GM12874 (cell line): ENCODE data around the gene TPRA1.

ENCODE experiments used
- TF ChIP-seq, protein P1 (sequence below): IDR thresholded peaks from 2 replicates; pipeline ENCODE4 v1.5.1; 2011; ENCODE audit warnings: low read depth, mild to moderate bottlenecking, control low read depth, low read length, moderate library complexity; ENCODE audit not compliant: insufficient read depth

TPRA1 gene

DNA sequence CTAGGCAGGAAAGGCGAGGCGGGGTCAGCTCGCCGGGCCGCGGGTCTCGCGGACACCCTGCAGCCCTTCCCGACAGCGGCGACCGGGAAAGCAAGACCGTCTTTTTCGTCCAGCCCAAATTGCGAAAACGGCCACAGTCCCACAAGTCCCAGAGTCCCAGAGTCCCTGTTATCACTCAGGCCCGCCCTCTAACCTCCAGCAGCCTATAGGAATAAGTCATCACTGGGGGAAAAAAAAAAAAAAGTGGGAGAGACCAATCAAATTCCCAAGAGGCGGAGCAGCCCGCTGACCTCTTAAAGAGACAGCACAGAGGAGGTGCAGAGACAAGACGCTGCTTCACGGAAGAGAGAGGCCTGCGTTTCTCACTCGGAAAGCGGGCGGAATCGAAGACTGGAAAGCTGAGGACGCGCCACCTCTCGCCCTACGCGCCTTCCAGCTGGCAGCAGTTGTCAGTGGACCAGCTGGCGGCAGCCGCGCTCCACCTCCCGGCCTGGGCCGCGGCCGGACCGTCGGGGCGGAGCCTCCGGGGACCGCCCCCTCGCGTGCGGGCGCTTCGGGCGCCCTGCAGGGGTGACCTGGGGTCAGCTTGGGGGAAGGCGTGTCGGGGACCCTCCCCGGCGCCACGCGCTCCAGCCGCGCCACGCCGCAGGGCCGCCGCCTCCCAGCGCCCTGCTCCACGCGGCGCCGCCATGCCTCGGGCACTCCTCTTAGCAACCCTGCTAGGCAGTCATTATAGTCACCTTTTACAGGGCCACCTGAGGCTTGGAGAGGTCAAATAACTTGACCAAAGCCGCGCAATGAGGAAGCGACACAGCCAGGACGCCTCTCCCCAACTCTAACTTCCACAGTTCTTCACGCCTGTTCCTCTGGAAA lies at the start of gene TPRA1:
Gene TPRA1 (minus strand): TSS at position 141 of the 873 bp plus-strand sequence. CDS start 10,587 bp downstream, outside the sequence.
- TF ChIP-seq, protein P1, sequence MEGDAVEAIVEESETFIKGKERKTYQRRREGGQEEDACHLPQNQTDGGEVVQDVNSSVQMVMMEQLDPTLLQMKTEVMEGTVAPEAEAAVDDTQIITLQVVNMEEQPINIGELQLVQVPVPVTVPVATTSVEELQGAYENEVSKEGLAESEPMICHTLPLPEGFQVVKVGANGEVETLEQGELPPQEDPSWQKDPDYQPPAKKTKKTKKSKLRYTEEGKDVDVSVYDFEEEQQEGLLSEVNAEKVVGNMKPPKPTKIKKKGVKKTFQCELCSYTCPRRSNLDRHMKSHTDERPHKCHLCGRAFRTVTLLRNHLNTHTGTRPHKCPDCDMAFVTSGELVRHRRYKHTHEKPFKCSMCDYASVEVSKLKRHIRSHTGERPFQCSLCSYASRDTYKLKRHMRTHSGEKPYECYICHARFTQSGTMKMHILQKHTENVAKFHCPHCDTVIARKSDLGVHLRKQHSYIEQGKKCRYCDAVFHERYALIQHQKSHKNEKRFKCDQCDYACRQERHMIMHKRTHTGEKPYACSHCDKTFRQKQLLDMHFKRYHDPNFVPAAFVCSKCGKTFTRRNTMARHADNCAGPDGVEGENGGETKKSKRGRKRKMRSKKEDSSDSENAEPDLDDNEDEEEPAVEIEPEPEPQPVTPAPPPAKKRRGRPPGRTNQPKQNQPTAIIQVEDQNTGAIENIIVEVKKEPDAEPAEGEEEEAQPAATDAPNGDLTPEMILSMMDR = peak; percentile 46; the same call in 1 of the 2 replicates

DNA sequence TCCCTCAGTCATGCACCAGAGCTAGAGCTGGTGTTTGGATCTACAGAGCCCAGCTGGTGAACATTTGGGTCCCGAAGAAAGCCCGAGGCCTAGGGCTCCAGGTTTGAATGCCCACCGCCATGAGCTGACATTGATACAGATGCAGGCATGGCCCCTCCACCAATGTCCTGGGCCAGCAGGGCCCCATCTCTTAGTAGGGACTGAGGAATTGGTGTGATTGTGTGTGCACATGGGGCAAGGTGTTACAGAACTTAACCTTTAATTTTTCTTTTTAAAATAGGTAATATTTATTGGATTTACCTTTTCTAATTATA lies 49.5 kb upstream of the TPRA1 start:
- TF ChIP-seq, protein P1 = no peak

DNA sequence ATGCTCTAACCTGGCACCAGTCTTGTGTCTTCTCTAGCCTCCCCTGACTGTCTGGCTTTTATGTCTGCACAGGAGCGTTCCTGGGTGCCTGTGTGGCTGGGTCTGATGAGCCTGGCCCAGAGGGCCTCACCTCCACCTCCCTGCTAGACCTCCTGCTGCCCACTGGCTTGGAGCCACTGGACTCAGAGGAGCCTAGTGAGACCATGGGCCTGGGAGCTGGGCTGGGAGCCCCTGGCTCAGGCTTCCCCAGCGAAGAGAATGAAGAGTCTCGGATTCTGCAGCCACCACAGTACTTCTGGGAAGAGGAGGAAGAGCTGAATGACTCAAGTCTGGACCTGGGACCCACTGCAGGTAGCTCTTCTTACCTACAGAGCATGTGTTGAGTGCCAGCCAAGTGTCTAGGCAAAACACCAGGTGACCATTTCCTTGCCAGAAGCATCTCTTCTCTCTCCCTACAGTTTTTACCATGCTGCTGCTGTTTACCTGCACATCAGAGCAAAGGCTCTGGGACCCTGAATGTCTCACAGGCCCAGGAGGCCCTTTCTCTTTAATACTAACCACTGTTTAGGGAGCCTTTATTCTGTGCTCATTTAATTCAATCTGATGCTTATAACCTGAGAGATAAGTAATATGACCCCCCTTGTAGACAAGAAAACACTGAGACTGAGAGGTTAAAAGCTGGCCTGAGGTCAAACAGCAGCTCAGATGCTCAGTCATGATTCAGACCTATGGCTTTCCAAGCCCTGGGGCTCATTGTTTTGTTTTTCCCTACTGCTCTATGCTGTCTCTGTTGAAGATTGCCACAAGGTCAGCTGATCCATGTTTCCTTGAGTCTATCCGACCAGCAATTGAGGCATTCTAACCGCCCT lies 48.9 kb upstream of the TPRA1 start:
- TF ChIP-seq, protein P1 = no peak

DNA sequence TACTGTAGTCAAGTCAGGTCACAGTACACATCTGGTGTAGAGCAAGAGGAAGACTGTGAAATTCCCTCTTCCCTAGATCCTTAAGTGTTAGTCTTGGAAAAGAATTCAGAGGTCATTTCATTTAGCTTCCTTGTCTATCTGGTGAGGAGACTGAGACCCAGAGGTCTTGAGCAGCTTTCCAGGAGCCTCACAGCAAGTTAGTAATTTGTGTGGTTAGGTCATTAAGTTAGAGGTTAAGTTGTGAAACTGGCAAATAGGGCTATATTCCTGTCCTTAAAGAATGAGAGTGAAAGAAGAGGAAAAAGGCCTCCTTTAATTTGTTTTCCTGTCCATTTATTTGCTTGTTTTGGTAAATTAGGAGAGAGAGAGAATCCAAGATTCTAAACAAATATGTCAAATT lies 47.4 kb upstream of the TPRA1 start:
- TF ChIP-seq, protein P1 = no peak

DNA sequence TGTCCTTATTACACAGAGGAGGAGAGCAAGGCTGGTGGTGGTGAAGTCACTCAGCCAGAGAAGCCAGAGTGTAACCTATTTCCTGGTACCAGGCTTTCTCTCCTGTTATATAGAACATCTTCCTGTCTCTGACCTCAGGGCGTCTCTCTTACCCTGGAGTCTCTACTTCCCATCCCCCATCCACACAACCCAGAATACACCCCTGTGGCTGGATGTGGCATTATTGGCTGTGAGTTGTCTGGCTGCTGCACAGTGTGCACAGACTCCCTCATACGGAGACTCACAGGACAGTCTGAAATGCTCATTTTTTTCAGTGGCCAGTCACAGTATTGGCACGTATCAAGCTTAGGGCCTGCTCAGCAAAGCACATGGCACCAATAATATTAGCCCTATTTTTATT lies 47.0 kb upstream of the TPRA1 start:
- TF ChIP-seq, protein P1 = no peak

DNA sequence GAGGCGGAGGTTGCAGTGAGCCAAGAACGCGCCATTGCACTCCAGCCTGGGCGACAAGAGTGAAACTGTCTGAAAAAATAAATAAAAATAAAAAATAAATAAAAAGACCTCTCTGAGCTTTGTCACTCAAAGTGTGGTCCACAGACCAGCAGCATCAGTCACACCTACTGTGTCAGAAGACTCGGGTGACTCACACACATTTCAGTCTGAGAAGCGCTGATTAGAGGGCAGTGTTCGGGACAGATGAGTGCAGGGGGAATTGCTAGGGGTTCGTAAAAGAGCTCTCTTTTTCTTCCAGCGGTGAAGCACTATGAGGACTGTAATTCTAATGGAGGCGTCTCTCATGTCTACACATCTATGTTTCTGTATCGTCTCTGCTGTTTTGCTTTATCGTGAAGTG lies 44.1 kb upstream of the TPRA1 start:
- TF ChIP-seq, protein P1 = no peak
